Panc1 (cell line): ENCODE data around the gene POLE. TPM values are rescaled to one million over a fixed set of nuclear protein-coding genes. Genes with fewer than 3 reads are reported as not detected.

ENCODE experiments used
- ATAC-seq: fragments of 200-7000 bp; cut with Tn5 transposase; 2 replicates; pipeline ENCODE4 v1.9.1; 2020; ENCODE audit warnings: mild to moderate bottlenecking, moderate library complexity
- BruUV-seq: library from RNA; stranded (reverse); fragments of 400-500 nt; replicated peaks from 2 replicates; lab custom pipeline; 2021; lab: Mats Ljungman, UMichigan
- CTCF ChIA-PET: fragments of 300-600 bp; sonication (Branson Sonifier 250); formaldehyde crosslinking; loops from one replicate; lab custom pipeline; 2022; ENCODE audit warnings: antibody characterized with exemption; lab: Charles Lee
- POLR2A ChIA-PET: fragments of 300-600 bp; sonication (Branson Sonifier 250); formaldehyde crosslinking; loops from one replicate; lab custom pipeline; 2022; ENCODE audit warnings: antibody characterized with exemption; lab: Charles Lee
- DNase-seq: peaks from one replicate; pipeline ENCODE4 v3.0.0-alpha.2; 2010; ENCODE audit warnings: low read depth, low spot score
- H3K27ac ChIP-seq: 2 replicates; pipeline ENCODE4 v1.5.1; 2011; ENCODE audit warnings: mild to moderate bottlenecking, low read length, inconsistent platforms
- H3K27me3 ChIP-seq: fragments of 200-500 bp; sonication (Bioruptor generic); 2 replicates; pipeline ENCODE4 v1.6.0; 2014; ENCODE audit warnings: low read length, inconsistent platforms; ENCODE audit not compliant: control insufficient read depth, insufficient read depth
- H3K36me3 ChIP-seq: fragments of 200-500 bp; sonication (Bioruptor generic); 2 replicates; pipeline ENCODE4 v1.5.1; 2014; ENCODE audit warnings: inconsistent platforms, mild to moderate bottlenecking, low read length, moderate library complexity; ENCODE audit not compliant: control insufficient read depth, insufficient read depth
- H3K4me1 ChIP-seq: 2 replicates; pipeline ENCODE4 v1.5.1; 2011; ENCODE audit warnings: inconsistent platforms, mild to moderate bottlenecking, low read length, moderate library complexity; ENCODE audit not compliant: control insufficient read depth, insufficient read depth
- H3K4me3 ChIP-seq, 2 experiments: 2 replicates each; pipeline ENCODE4 v1.5.1; 2011 to 2012; ENCODE audit warnings: low read depth in 2 of 2, low read length in 2 of 2, mild to moderate bottlenecking in 2 of 2, inconsistent platforms in 1 of 2, moderate library complexity in 1 of 2
- H3K9me3 ChIP-seq: fragments of 200-500 bp; sonication (Bioruptor generic); 2 replicates; pipeline ENCODE4 v1.5.1; 2014; ENCODE audit warnings: low read depth, mild to moderate bottlenecking, inconsistent platforms, low read length, moderate library complexity; ENCODE audit not compliant: control insufficient read depth, insufficient read depth
- CTCF ChIP-seq: fragments of 450-650 bp; IDR thresholded peaks from 2 replicates; pipeline ENCODE4 v1.5.1; 2017; ENCODE audit warnings: mild to moderate bottlenecking
- POLR2AphosphoS5 ChIP-seq: IDR thresholded peaks from 2 replicates; pipeline ENCODE4 v1.6.1; 2012; ENCODE audit warnings: mild to moderate bottlenecking, low read depth, low read length, moderate library complexity
- REST ChIP-seq, 2 experiments: IDR thresholded peaks; 2 replicates each; pipeline ENCODE4 v1.6.1; 2011 to 2012; ENCODE audit warnings: low read depth in 2 of 2, control low read depth in 1 of 2, low read length in 1 of 2, mild to moderate bottlenecking in 1 of 2, moderate library complexity in 1 of 2; ENCODE audit not compliant: insufficient read depth in 1 of 2
- SIN3A ChIP-seq: IDR thresholded peaks from 2 replicates; pipeline ENCODE4 v1.6.1; 2012; ENCODE audit warnings: low read depth, mild to moderate bottlenecking, low read length, moderate library complexity, borderline replicate concordance; ENCODE audit not compliant: insufficient read depth
- TCF7L2 ChIP-seq: IDR thresholded peaks from 2 replicates; pipeline ENCODE4 v1.6.1; 2011; ENCODE audit warnings: mild to moderate bottlenecking, low read depth, low read length, inconsistent platforms
- in situ Hi-C: cut with HindIII; loops from 2 replicates; pipeline ENCODE4 v1.10.0; 2016; ENCODE audit warnings: low sequenced_read_pairs, low pct_unique_long_range_greater_than_20kb
- intact Hi-C: fragments of 100-400 bp; cut with micrococcal nuclease; formaldehyde crosslinking; loops from one replicate; pipeline ENCODE4 v1.10.0; 2022; ENCODE audit not compliant: unreplicated experiment
- total RNA-seq: library from RNA; stranded (reverse); gene quantifications from one replicate; pipeline ENCODE4 v1.2.1, GENCODE V29; 2021; ENCODE audit not compliant: unreplicated experiment

Gene POLE
- total RNA-seq, 1 experiment from 2014 or later = 112 TPM

GRCh38 chr12:132669166-132669879 is 17.8 kb downstream of the POLE start:
- Histone ChIP-seq H3K4me1 (no peaks in the 10 kb centered on the region), H3K9me3 (no peaks in the 10 kb centered on the region), H3K27me3 (no peaks in the 10 kb centered on the region), H3K36me3 (peaks cover 17% of the 10 kb centered on the region), H3K27ac (no peak overlapping the region), H3K4me3 (no peak overlapping the region)
- no TSS peak for BruUV-seq
- CTCF ChIA-PET = no interaction called here
- POLR2A ChIA-PET = no interaction called here
- intact Hi-C loops = no loop called here
- no peak for TF ChIP-seq POLR2AphosphoS5
- no peak for TF ChIP-seq REST (IDR thresholded peaks at IDR 0.05; ENCODE audit: insufficient read depth in 1 of 2, low read depth in 2 of 2, low read length in 1 of 2)
- no peak for TF ChIP-seq SIN3A
- TF ChIP-seq CTCF = no peak
- no peak for TF ChIP-seq TCF7L2
- no peak for DNase-seq
- in situ Hi-C loops = no loop called here
- no peak for ATAC-seq

GRCh38 chr12:132668191-132669088 is 18.7 kb downstream of the POLE start:
- TF ChIP-seq TCF7L2 (no peak), REST (IDR thresholded peaks at IDR 0.05; ENCODE audit: insufficient read depth in 1 of 2, low read depth in 2 of 2, low read length in 1 of 2) (no peak), SIN3A (no peak), POLR2AphosphoS5 (no peak), CTCF (no peak)
- DNase-seq (no peak), ATAC-seq (no peak)
- no TSS peak for BruUV-seq
- CTCF ChIA-PET = no interaction called here
- Histone ChIP-seq H3K9me3 (no peaks in the 10 kb centered on the region), H3K27me3 (no peaks in the 10 kb centered on the region), H3K4me1 (no peaks in the 10 kb centered on the region), H3K27ac (no peak overlapping the region), H3K4me3 (no peak overlapping the region), H3K36me3 (peaks cover 19% of the 10 kb centered on the region)
- POLR2A ChIA-PET = no interaction called here
- intact Hi-C loops (no loop called here), in situ Hi-C loops (no loop called here)
